MM.1S (cell line): ENCODE measurements around the gene CCR6.
"Not testable (repeated sequence)": the region's sequence is repeated elsewhere in the genome, so short reads cannot be mapped to it uniquely, and the experiment has no call there.

ENCODE experiments used
- EZH2phosphoT487 ChIP-seq: fragments of 300-600 bp; sonication (generic); IDR thresholded peaks from 2 replicates; pipeline ENCODE4 v1.6.1; 2018; ENCODE audit warnings: antibody characterized with exemption, low read length
- TF ChIP-seq, protein P1 (sequence below): fragments of 300-600 bp; sonication (generic); IDR thresholded peaks from 2 replicates; pipeline ENCODE4 v1.5.1; 2016; ENCODE audit warnings: antibody characterized with exemption, low read length, mixed read lengths

DNA sequence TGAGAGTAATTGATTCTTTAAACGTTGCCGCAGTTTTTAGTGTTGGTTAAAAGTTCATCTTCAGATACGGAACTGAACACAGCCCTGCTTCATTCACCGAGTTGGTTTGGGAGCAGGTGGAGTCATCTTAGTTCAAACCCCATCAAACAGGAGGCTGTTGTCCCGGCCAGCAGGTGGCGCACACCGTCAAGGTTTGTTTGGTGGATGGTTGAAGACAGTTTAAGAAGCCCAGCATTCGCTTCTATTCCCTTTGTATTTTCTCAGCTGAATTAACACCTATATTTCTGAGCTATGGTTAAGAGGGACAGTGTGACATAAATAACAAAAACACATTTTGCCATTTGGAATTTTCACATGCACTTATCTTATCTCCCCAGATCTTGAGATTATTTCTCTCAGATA, 60.0 kb downstream of the CCR6 start:
- TF ChIP-seq, protein P1, sequence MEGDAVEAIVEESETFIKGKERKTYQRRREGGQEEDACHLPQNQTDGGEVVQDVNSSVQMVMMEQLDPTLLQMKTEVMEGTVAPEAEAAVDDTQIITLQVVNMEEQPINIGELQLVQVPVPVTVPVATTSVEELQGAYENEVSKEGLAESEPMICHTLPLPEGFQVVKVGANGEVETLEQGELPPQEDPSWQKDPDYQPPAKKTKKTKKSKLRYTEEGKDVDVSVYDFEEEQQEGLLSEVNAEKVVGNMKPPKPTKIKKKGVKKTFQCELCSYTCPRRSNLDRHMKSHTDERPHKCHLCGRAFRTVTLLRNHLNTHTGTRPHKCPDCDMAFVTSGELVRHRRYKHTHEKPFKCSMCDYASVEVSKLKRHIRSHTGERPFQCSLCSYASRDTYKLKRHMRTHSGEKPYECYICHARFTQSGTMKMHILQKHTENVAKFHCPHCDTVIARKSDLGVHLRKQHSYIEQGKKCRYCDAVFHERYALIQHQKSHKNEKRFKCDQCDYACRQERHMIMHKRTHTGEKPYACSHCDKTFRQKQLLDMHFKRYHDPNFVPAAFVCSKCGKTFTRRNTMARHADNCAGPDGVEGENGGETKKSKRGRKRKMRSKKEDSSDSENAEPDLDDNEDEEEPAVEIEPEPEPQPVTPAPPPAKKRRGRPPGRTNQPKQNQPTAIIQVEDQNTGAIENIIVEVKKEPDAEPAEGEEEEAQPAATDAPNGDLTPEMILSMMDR, result not testable (repeated sequence)
- not testable (repeated sequence) for TF ChIP-seq EZH2phosphoT487
